ENCODE data around the gene SAAL1.

SAAL1 gene

GRCh38 chr11:18088366-18088765 lies 17.5 kb downstream of the SAAL1 start:
- DNase-seq (ENCODE audit: low read depth in 2 of 2) = no peak

GRCh38 chr11:18081551-18081950 lies 24.3 kb downstream of the SAAL1 start:
- DNase-seq (ENCODE audit: low read depth in 2 of 2) = no peak

GRCh38 chr11:18080451-18080850 lies 25.4 kb downstream of the SAAL1 start:
- DNase-seq (ENCODE audit: low read depth in 2 of 2) = no peak

GRCh38 chr11:18078909-18079308 lies 27.0 kb downstream of the SAAL1 start:
- DNase-seq (ENCODE audit: low read depth in 2 of 2) = no peak

- DNase-seq (ENCODE audit: low read depth in 2 of 2) = no peak
Observed at GRCh38 chr11:18075444-18075843, 30.4 kb downstream of the SAAL1 start.

- DNase-seq (ENCODE audit: low read depth in 2 of 2) = no peak
Observed at GRCh38 chr11:18071098-18071705, 34.7 kb downstream of the SAAL1 start.

- DNase-seq (ENCODE audit: low read depth in 2 of 2) = no peak
Observed at GRCh38 chr11:18067372-18067771, 38.5 kb downstream of the SAAL1 start.

- no peak for DNase-seq (ENCODE audit: low read depth in 2 of 2)
Observed at GRCh38 chr11:18066626-18067025, 39.3 kb downstream of the SAAL1 start.

GRCh38 chr11:18065572-18065971 lies 40.3 kb downstream of the SAAL1 start:
- DNase-seq (ENCODE audit: low read depth in 2 of 2) = no peak

- no peak for DNase-seq (ENCODE audit: low read depth in 2 of 2)
Observed at GRCh38 chr11:18064450-18065054, 41.3 kb downstream of the SAAL1 start.

- no peak for DNase-seq (ENCODE audit: low read depth in 2 of 2)
Observed at GRCh38 chr11:18063862-18064434, 41.9 kb downstream of the SAAL1 start.

- no peak for DNase-seq (ENCODE audit: low read depth in 2 of 2)
Observed at GRCh38 chr11:18063125-18063524, 42.8 kb downstream of the SAAL1 start.

- no peak for DNase-seq (ENCODE audit: low read depth in 2 of 2)
Observed at GRCh38 chr11:18061351-18061750, 44.5 kb downstream of the SAAL1 start.

- DNase-seq (ENCODE audit: low read depth in 2 of 2) = no peak
Observed at GRCh38 chr11:18056561-18057181, 49.2 kb downstream of the SAAL1 start.

- no peak for DNase-seq (ENCODE audit: low read depth in 2 of 2)
Observed at GRCh38 chr11:18054511-18055103, 51.3 kb downstream of the SAAL1 start.

- DNase-seq (ENCODE audit: low read depth in 2 of 2) = no peak
Observed at GRCh38 chr11:18050848-18051247, 55.0 kb downstream of the SAAL1 start.

- no peak for DNase-seq (ENCODE audit: low read depth in 2 of 2)
Observed at GRCh38 chr11:18046116-18046777, 59.6 kb downstream of the SAAL1 start, which contains the start of gene TPH1. Gene TPH1 (minus strand): TSS chr11:18046269. CDS start chr11:18040762, 5,507 bp downstream.

- no peak for DNase-seq (ENCODE audit: low read depth in 2 of 2)
Observed at GRCh38 chr11:18036456-18036855, 69.4 kb downstream of the SAAL1 start.
